ENCODE data around the gene TUFM. TPM values are rescaled to one million over a fixed set of nuclear protein-coding genes. Genes with fewer than 3 reads are reported as not detected.

The TUFM gene
- total RNA-seq, 1 experiment from 2014 or later = 361 TPM

- Histone ChIP-seq H3K9ac (ENCODE audit: low read length) (peak overlapping the region; percentile 83), H3K79me2 (ENCODE audit: insufficient read depth, low read length) (no peaks in the 10 kb centered on the region), H2AFZ (ENCODE audit: low read depth, low read length, poor library complexity, severe bottlenecking) (peak overlapping the region; percentile 41), H3K9me3 (ENCODE audit: control insufficient read depth in 1 of 2, insufficient read depth in 1 of 2, low read depth in 1 of 2, low read length in 2 of 2) (no peaks in the 10 kb centered on the region), H3K4me2 (ENCODE audit: low read length) (peak overlapping the region; percentile 100), H3K4me3 (replicated peaks in 1 of 2; ENCODE audit: low read depth in 1 of 2, low read length in 2 of 2) (peak overlapping the region; percentile 74 to 93), H3K9me2 (ENCODE audit: insufficient read depth) (no peaks in the 10 kb centered on the region), H3K36me3 (ENCODE audit: control insufficient read depth in 1 of 2, insufficient read depth in 2 of 2, low read length in 2 of 2) (no peaks in the 10 kb centered on the region), H3K27me3 (ENCODE audit: insufficient read depth, low read length) (no peaks in the 10 kb centered on the region), H3K27ac (ENCODE audit: low read depth, low read length) (peak overlapping the region; percentile 44), H3K4me1 (ENCODE audit: control insufficient read depth in 1 of 2, insufficient read depth in 2 of 2, low read length in 2 of 2) (peaks cover 5 to 17% of the 10 kb centered on the region in 2 experiments; a peak in 2 of 4 replicates), H4K20me1 (ENCODE audit: insufficient read depth) (no peaks in the 10 kb centered on the region)
- TSS peak; percentile 91 for BruUV-seq (replicated peaks)
- ChIA-PET CTCF (no interaction called here), POLR2A (interaction anchor here (0.9 kb wide), 1 partner anchor 14 kb away, joined by 3 read pairs; no protein-coding TSS in a partner anchor), RAD21 (ENCODE audit: low non-redundant PET in 1 of 2, low total read pairs in 2 of 2, uncharacterized antibody in 2 of 2, unreplicated experiment in 2 of 2) (no interaction called here)
- DNase-seq (ENCODE audit: low read depth, low spot score) (no peak), ATAC-seq (peak; percentile 72)
- intact Hi-C loops (cut with micrococcal nuclease) = loop anchor here (5.0 kb wide), 1 partner anchor 33 kb away; no protein-coding TSS in a partner anchor
- TF ChIP-seq EZH2 (IDR thresholded peaks at IDR 0.05) (no peak), SIN3A (IDR thresholded peaks at IDR 0.05; ENCODE audit: low read depth) (no peak), ZNF274 (IDR thresholded peaks at IDR 0.05; ENCODE audit: low read depth, low read length) (no peak), POLR2A (IDR thresholded peaks at IDR 0.05; ENCODE audit: borderline replicate concordance, extremely low read depth, insufficient read depth, insufficient read length) (peak; percentile 74), SP1 (IDR thresholded peaks at IDR 0.05; ENCODE audit: low read depth) (no peak), FOSL1 (IDR thresholded peaks at IDR 0.05; ENCODE audit: low read depth) (no peak)
Measured at GRCh38 chr16:28879261-28879840, 33.2 kb upstream of the TUFM start.

- peaks cover 5 to 17% of the 10 kb centered on the region in 2 experiments; a peak in 2 of 4 replicates for H3K4me1 ChIP-seq (ENCODE audit: control insufficient read depth in 1 of 2, insufficient read depth in 2 of 2, low read length in 2 of 2)
- peaks cover 3 to 6% of the 10 kb centered on the region in 2 experiments; a peak in 2 of 4 replicates for H3K36me3 ChIP-seq (ENCODE audit: control insufficient read depth in 1 of 2, insufficient read depth in 2 of 2, low read length in 2 of 2)
- H3K27me3 ChIP-seq (ENCODE audit: insufficient read depth, low read length) = no peaks in the 10 kb centered on the region
- DNase-seq (ENCODE audit: low read depth, low spot score) = no peak
- H2AFZ ChIP-seq (ENCODE audit: low read depth, low read length, poor library complexity, severe bottlenecking) = no peak within 1 kb of the TSS
- H3K9ac ChIP-seq (ENCODE audit: low read length) = peak within 1 kb of the TSS; percentile 83
- no peak for ATAC-seq
- ChIA-PET RAD21 (ENCODE audit: low non-redundant PET in 1 of 2, low total read pairs in 2 of 2, uncharacterized antibody in 2 of 2, unreplicated experiment in 2 of 2) (no interaction called here), POLR2A (interaction anchor here (0.9 kb wide), 1 partner anchor 13 kb away, joined by 3 read pairs; no protein-coding TSS in a partner anchor), CTCF (no interaction called here)
- H4K20me1 ChIP-seq (ENCODE audit: insufficient read depth) = no peaks in the 10 kb centered on the region
- no peaks in the 10 kb centered on the region for H3K9me3 ChIP-seq (ENCODE audit: control insufficient read depth in 1 of 2, insufficient read depth in 1 of 2, low read depth in 1 of 2, low read length in 2 of 2)
- peak within 1 kb of the TSS; percentile 74 to 93 for H3K4me3 ChIP-seq (replicated peaks in 1 of 2; ENCODE audit: low read depth in 1 of 2, low read length in 2 of 2)
- intact Hi-C loops (cut with micrococcal nuclease) = loop anchor here (5.0 kb wide), 1 partner anchor 34 kb away; no protein-coding TSS in a partner anchor
- no peaks in the 10 kb centered on the region for H3K79me2 ChIP-seq (ENCODE audit: insufficient read depth, low read length)
- H3K9me2 ChIP-seq (ENCODE audit: insufficient read depth) = no peaks in the 10 kb centered on the region
- TF ChIP-seq POLR2AphosphoS5 (IDR thresholded peaks at IDR 0.05; ENCODE audit: low read depth, low read length) (no peak), SRF (IDR thresholded peaks at IDR 0.05; ENCODE audit: low read depth) (no peak), RAD21 (IDR thresholded peaks at IDR 0.05; ENCODE audit: low read depth) (no peak), TCF7L2 (IDR thresholded peaks at IDR 0.05; ENCODE audit: borderline replicate concordance, extremely low read depth, insufficient read depth, insufficient read length) (no peak), ZBTB33 (IDR thresholded peaks at IDR 0.05; ENCODE audit: extremely low read depth, insufficient replicate concordance, low read length) (no peak), FOSL1 (IDR thresholded peaks at IDR 0.05; ENCODE audit: low read depth) (no peak), EGR1 (IDR thresholded peaks at IDR 0.05; ENCODE audit: low read depth) (no peak), SIN3A (IDR thresholded peaks at IDR 0.05; ENCODE audit: low read depth) (no peak), ZFX (IDR thresholded peaks at IDR 0.05) (no peak), SP1 (IDR thresholded peaks at IDR 0.05; ENCODE audit: low read depth) (no peak), MAX (IDR thresholded peaks at IDR 0.05) (no peak)
- H3K27ac ChIP-seq (ENCODE audit: low read depth, low read length) = peak within 1 kb of the TSS; percentile 44
- peak within 1 kb of the TSS; percentile 100 for H3K4me2 ChIP-seq (ENCODE audit: low read length)
- BruUV-seq (replicated peaks) = TSS peak; percentile 26
Measured at GRCh38 chr16:28878083-28878926, 32.2 kb upstream of the TUFM start, which contains the start of gene ATP2A1. ATP2A1 (plus strand) TSS chr16:28878488; CDS start chr16:28878672, 184 bp downstream.

Measured in HCT116 (cell line).